ENCODE measurements around the gene ECE1.
"Not testable (repeated sequence)": the region's sequence is repeated elsewhere in the genome, so short reads cannot be mapped to it uniquely, and the experiment has no call there.

Gene ECE1

GRCh38 chr1:21184276-21184675 is 106.0 kb downstream of the ECE1 start:
- Histone ChIP-seq H3K36me3 (replicated peaks in 1 of 2; ENCODE audit: control insufficient read depth in 2 of 2, insufficient read depth in 2 of 2, low read length in 2 of 2) (no peaks in the 10 kb centered on the region), H3K14ac (ENCODE audit: low read length) (no peak overlapping the region), H2BK15ac (ENCODE audit: low read length) (no peak overlapping the region), H2BK12ac (ENCODE audit: low read length) (no peak overlapping the region), H4K91ac (ENCODE audit: low read depth, low read length, poor library complexity) (no peak overlapping the region), H3K4me2 (ENCODE audit: insufficient read depth, low read length, poor library complexity, severe bottlenecking) (no peak overlapping the region), H3K4me3 (ENCODE audit: low read length in 2 of 2) (no peak overlapping the region), H2BK120ac (ENCODE audit: low read depth, low read length) (no peak overlapping the region), H4K8ac (ENCODE audit: low read depth, low read length) (no peak overlapping the region), H3K4me1 (ENCODE audit: control insufficient read depth in 2 of 2, insufficient read depth in 1 of 2, low read depth in 1 of 2, low read length in 2 of 2) (no peaks in the 10 kb centered on the region), H3K9me3 (replicated peaks in 1 of 2; ENCODE audit: control insufficient read depth in 2 of 2, insufficient read depth in 1 of 2, low read depth in 1 of 2, low read length in 2 of 2) (no peaks in the 10 kb centered on the region), H3K4ac (ENCODE audit: low read length) (no peak overlapping the region), H3K18ac (ENCODE audit: low read length) (no peak overlapping the region), H3K27ac (replicated peaks; ENCODE audit: low read length) (no peak overlapping the region), H2AK5ac (ENCODE audit: low read depth, low read length) (no peak overlapping the region), H3K79me1 (ENCODE audit: low read depth, low read length) (no peaks in the 10 kb centered on the region), H2BK5ac (ENCODE audit: low read length) (no peak overlapping the region), H3K27me3 (ENCODE audit: control insufficient read depth in 3 of 3, insufficient read depth in 3 of 3, low read depth in 1 of 3, low read length in 3 of 3) (peaks cover 0 to 2% (median 0%) of the 10 kb centered on the region in 3 experiments), H3K23ac (ENCODE audit: low read depth, low read length, poor library complexity) (no peak overlapping the region), H2AFZ (ENCODE audit: low read length) (no peak overlapping the region), H3K9ac (ENCODE audit: low read depth, low read length, poor library complexity) (no peak overlapping the region)
- DNase-seq (ENCODE audit: low spot score), result no peak
- WGBS, 2 donors (ENCODE audit: extremely low coverage in 2 of 2, insufficient read length in 2 of 2, insufficient replicate concordance in 1 of 2), result no CpG with 5 or more reads among the region's 1 CpG

- H3K9me3 ChIP-seq (replicated peaks in 1 of 2; ENCODE audit: control insufficient read depth in 2 of 2, insufficient read depth in 1 of 2, low read depth in 1 of 2, low read length in 2 of 2), result no peaks in the 10 kb centered on the region
These were observed 108.0 kb downstream of the ECE1 start for GRCh38 chr1:21182181-21182731.

GRCh38 chr1:21178271-21178670 is 112.0 kb downstream of the ECE1 start:
- H3K4me2 ChIP-seq (ENCODE audit: insufficient read depth, low read length, poor library complexity, severe bottlenecking); H4K8ac ChIP-seq (ENCODE audit: low read depth, low read length); H3K36me3 ChIP-seq (replicated peaks in 1 of 2; ENCODE audit: control insufficient read depth in 2 of 2, insufficient read depth in 2 of 2, low read length in 2 of 2); H4K91ac ChIP-seq (ENCODE audit: low read depth, low read length, poor library complexity); H3K9ac ChIP-seq (ENCODE audit: low read depth, low read length, poor library complexity); H3K14ac ChIP-seq (ENCODE audit: low read length); H2BK120ac ChIP-seq (ENCODE audit: low read depth, low read length); H2AK5ac ChIP-seq (ENCODE audit: low read depth, low read length); H2BK12ac ChIP-seq (ENCODE audit: low read length); H3K4me1 ChIP-seq (ENCODE audit: control insufficient read depth in 2 of 2, insufficient read depth in 1 of 2, low read depth in 1 of 2, low read length in 2 of 2); H3K23ac ChIP-seq (ENCODE audit: low read depth, low read length, poor library complexity); H3K27ac ChIP-seq (replicated peaks; ENCODE audit: low read length); H3K9me3 ChIP-seq (replicated peaks in 1 of 2; ENCODE audit: control insufficient read depth in 2 of 2, insufficient read depth in 1 of 2, low read depth in 1 of 2, low read length in 2 of 2); DNase-seq (ENCODE audit: low spot score); H3K27me3 ChIP-seq (ENCODE audit: control insufficient read depth in 3 of 3, insufficient read depth in 3 of 3, low read depth in 1 of 3, low read length in 3 of 3); H3K18ac ChIP-seq (ENCODE audit: low read length); H3K4ac ChIP-seq (ENCODE audit: low read length); H3K79me1 ChIP-seq (ENCODE audit: low read depth, low read length); H2BK15ac ChIP-seq (ENCODE audit: low read length); H2BK5ac ChIP-seq (ENCODE audit: low read length): not testable (repeated sequence)
- peak overlapping the region in 1 of 2 donors; percentile 1 for H3K4me3 ChIP-seq (ENCODE audit: low read length in 2 of 2)
- WGBS, 2 donors (ENCODE audit: extremely low coverage in 2 of 2, insufficient read length in 2 of 2, insufficient replicate concordance in 1 of 2), result no CpG with 5 or more reads among the region's 16 CpGs
- peak overlapping the region; percentile 38 for H2AFZ ChIP-seq (ENCODE audit: low read length)

More at GRCh38 chr1:21182181-21182731, 108.0 kb downstream of the ECE1 start:
- Histone ChIP-seq H3K23ac (ENCODE audit: low read depth, low read length, poor library complexity) (no peak overlapping the region), H3K27me3 (ENCODE audit: control insufficient read depth in 3 of 3, insufficient read depth in 3 of 3, low read depth in 1 of 3, low read length in 3 of 3) (no peaks in the 10 kb centered on the region), H4K91ac (ENCODE audit: low read depth, low read length, poor library complexity) (no peak overlapping the region), H3K4me3 (ENCODE audit: low read length in 2 of 2) (no peak overlapping the region), H3K4me2 (ENCODE audit: insufficient read depth, low read length, poor library complexity, severe bottlenecking) (no peak overlapping the region), H2BK5ac (ENCODE audit: low read length) (no peak overlapping the region), H2AK5ac (ENCODE audit: low read depth, low read length) (no peak overlapping the region), H2BK12ac (ENCODE audit: low read length) (no peak overlapping the region), H2BK15ac (ENCODE audit: low read length) (no peak overlapping the region), H4K8ac (ENCODE audit: low read depth, low read length) (no peak overlapping the region), H2AFZ (ENCODE audit: low read length) (no peak overlapping the region), H3K14ac (ENCODE audit: low read length) (no peak overlapping the region), H2BK120ac (ENCODE audit: low read depth, low read length) (no peak overlapping the region), H3K18ac (ENCODE audit: low read length) (no peak overlapping the region), H3K4ac (ENCODE audit: low read length) (no peak overlapping the region), H3K27ac (replicated peaks; ENCODE audit: low read length) (no peak overlapping the region), H3K79me1 (ENCODE audit: low read depth, low read length) (no peaks in the 10 kb centered on the region), H3K9ac (ENCODE audit: low read depth, low read length, poor library complexity) (no peak overlapping the region), H3K4me1 (ENCODE audit: control insufficient read depth in 2 of 2, insufficient read depth in 1 of 2, low read depth in 1 of 2, low read length in 2 of 2) (peaks cover 2% of the 10 kb centered on the region in 2 donors), H3K36me3 (replicated peaks in 1 of 2; ENCODE audit: control insufficient read depth in 2 of 2, insufficient read depth in 2 of 2, low read length in 2 of 2) (no peaks in the 10 kb centered on the region)
- no peak for DNase-seq (ENCODE audit: low spot score)
- WGBS, 2 donors (ENCODE audit: extremely low coverage in 2 of 2, insufficient read length in 2 of 2, insufficient replicate concordance in 1 of 2), result no CpG with 5 or more reads among the region's 7 CpGs

GRCh38 chr1:21176586-21177555 is 113.4 kb downstream of the ECE1 start, which contains the start of gene EIF4G3:
Gene EIF4G3, minus strand, starts transcription at chr1:21176897. Its CDS starts 174,155 bp downstream, at chr1:21002742.
- peak within 1 kb of the TSS; percentile 19 for H2BK15ac ChIP-seq (ENCODE audit: low read length)
- no peak within 1 kb of the TSS for H3K4ac ChIP-seq (ENCODE audit: low read length)
- no peak within 1 kb of the TSS for H2BK120ac ChIP-seq (ENCODE audit: low read depth, low read length)
- DNase-seq (ENCODE audit: low spot score), result peak; percentile 99
- H3K79me1 ChIP-seq (ENCODE audit: low read depth, low read length), result no peaks in the 10 kb centered on the region
- peak within 1 kb of the TSS; percentile 98 for H3K18ac ChIP-seq (ENCODE audit: low read length)
- H3K14ac ChIP-seq (ENCODE audit: low read length), result no peak within 1 kb of the TSS
- no peak within 1 kb of the TSS for H2BK12ac ChIP-seq (ENCODE audit: low read length)
- H3K23ac ChIP-seq (ENCODE audit: low read depth, low read length, poor library complexity), result peak within 1 kb of the TSS; percentile 93
- peak within 1 kb of the TSS; percentile 91 for H3K9ac ChIP-seq (ENCODE audit: low read depth, low read length, poor library complexity)
- H3K4me3 ChIP-seq (ENCODE audit: low read length in 2 of 2), result peak within 1 kb of the TSS; percentile 92 to 93
- H3K27me3 ChIP-seq (ENCODE audit: control insufficient read depth in 3 of 3, insufficient read depth in 3 of 3, low read depth in 1 of 3, low read length in 3 of 3), result no peaks in the 10 kb centered on the region
- no peaks in the 10 kb centered on the region for H3K9me3 ChIP-seq (replicated peaks in 1 of 2; ENCODE audit: control insufficient read depth in 2 of 2, insufficient read depth in 1 of 2, low read depth in 1 of 2, low read length in 2 of 2)
- H4K91ac ChIP-seq (ENCODE audit: low read depth, low read length, poor library complexity), result no peak within 1 kb of the TSS
- peak within 1 kb of the TSS; percentile 63 for H3K4me2 ChIP-seq (ENCODE audit: insufficient read depth, low read length, poor library complexity, severe bottlenecking)
- peaks cover 0 to 20% of the 10 kb centered on the region in 2 donors for H3K36me3 ChIP-seq (replicated peaks in 1 of 2; ENCODE audit: control insufficient read depth in 2 of 2, insufficient read depth in 2 of 2, low read length in 2 of 2)
- peak within 1 kb of the TSS; percentile 85 for H2BK5ac ChIP-seq (ENCODE audit: low read length)
- no CpG with 5 or more reads among the region's 90 CpGs for WGBS, 2 donors (ENCODE audit: extremely low coverage in 2 of 2, insufficient read length in 2 of 2, insufficient replicate concordance in 1 of 2)
- no peak within 1 kb of the TSS for H4K8ac ChIP-seq (ENCODE audit: low read depth, low read length)
- H2AK5ac ChIP-seq (ENCODE audit: low read depth, low read length), result peak within 1 kb of the TSS; percentile 90
- peak within 1 kb of the TSS; percentile 95 for H2AFZ ChIP-seq (ENCODE audit: low read length)
- peak within 1 kb of the TSS; percentile 84 for H3K27ac ChIP-seq (replicated peaks; ENCODE audit: low read length)
- peaks cover 6 to 8% of the 10 kb centered on the region in 2 donors for H3K4me1 ChIP-seq (ENCODE audit: control insufficient read depth in 2 of 2, insufficient read depth in 1 of 2, low read depth in 1 of 2, low read length in 2 of 2)

All from neuronal stem cell (in vitro differentiated cells).